IPS DF 4.7 (cell line): ENCODE measurements around the gene SOS1.

ENCODE experiments used
- DNase-seq: peaks from one replicate; pipeline ENCODE4 v3.0.0-alpha.2; 2013; ENCODE audit warnings: low spot score; ENCODE audit errors: extremely low read depth

The SOS1 gene

GRCh38 chr2:39033980-39034379 is 86.9 kb downstream of the SOS1 start:
- no peak for DNase-seq

- DNase-seq = no peak
Observed at GRCh38 chr2:39027421-39027820, 93.4 kb downstream of the SOS1 start.

GRCh38 chr2:39024833-39025232 is 96.0 kb downstream of the SOS1 start:
- DNase-seq = no peak

GRCh38 chr2:39023649-39024048 is 97.2 kb downstream of the SOS1 start:
- DNase-seq = no peak

GRCh38 chr2:39022642-39023235 is 98.1 kb downstream of the SOS1 start:
- DNase-seq = no peak

GRCh38 chr2:39020383-39020782 is 100.5 kb downstream of the SOS1 start:
- no peak for DNase-seq

GRCh38 chr2:39018638-39019037 is 102.2 kb downstream of the SOS1 start:
- DNase-seq = no peak

- no peak for DNase-seq
Observed at GRCh38 chr2:39017334-39017733, 103.5 kb downstream of the SOS1 start.

GRCh38 chr2:39015424-39015823 is 105.4 kb downstream of the SOS1 start:
- no peak for DNase-seq

- DNase-seq = no peak
Observed at GRCh38 chr2:39013871-39014270, 107.0 kb downstream of the SOS1 start.

- DNase-seq = no peak
Observed at GRCh38 chr2:39008665-39009064, 112.2 kb downstream of the SOS1 start.

GRCh38 chr2:39007875-39008504 is 112.9 kb downstream of the SOS1 start:
- DNase-seq = no peak

- no peak for DNase-seq
Observed at GRCh38 chr2:39000552-39000951, 120.3 kb downstream of the SOS1 start.

GRCh38 chr2:38997781-38998180 is 123.1 kb downstream of the SOS1 start:
- DNase-seq = no peak

- DNase-seq = no peak
Observed at GRCh38 chr2:38991899-38992298, 129.0 kb downstream of the SOS1 start.

- DNase-seq = no peak
Observed at GRCh38 chr2:38988716-38989115, 132.1 kb downstream of the SOS1 start.

GRCh38 chr2:38982498-38982897 is 138.4 kb downstream of the SOS1 start:
- DNase-seq = no peak

- DNase-seq = no peak
Observed at GRCh38 chr2:38981670-38982357, 139.0 kb downstream of the SOS1 start.

- no peak for DNase-seq
Observed at GRCh38 chr2:38981003-38981669, 139.7 kb downstream of the SOS1 start.

GRCh38 chr2:38978908-38979307 is 141.9 kb downstream of the SOS1 start:
- no peak for DNase-seq

GRCh38 chr2:38978296-38978903 is 142.5 kb downstream of the SOS1 start:
- DNase-seq = no peak

GRCh38 chr2:38977047-38977446 is 143.8 kb downstream of the SOS1 start:
- DNase-seq = no peak
